Lung (tissue), 12 donors: Measurements from ENCODE around the gene MICAL2. TPM values are rescaled to one million over a fixed set of nuclear protein-coding genes. Genes with fewer than 3 reads are reported as not detected.

ENCODE experiments used
- ATAC-seq: fragments of 200-7000 bp; cut with Tn5 transposase; one replicate; pipeline ENCODE4 v1.9.1; 2020; ENCODE audit warnings: moderate number of reproducible peaks; ENCODE audit not compliant: insufficient read depth, low FRiP score
- DNase-seq, 3 donors: peaks; one replicate each; pipeline ENCODE4 v3.0.0-alpha.2; 2013 to 2017
- H3K27ac ChIP-seq, 2 donors: one replicate each; pipeline ENCODE4 v1.5.1; 2013; ENCODE audit warnings: mild to moderate bottlenecking in 2 of 2, moderate library complexity in 2 of 2, control low read depth in 1 of 2, inconsistent platforms in 1 of 2, low read depth in 1 of 2, low read length in 1 of 2
- H3K27me3 ChIP-seq, 3 donors: one replicate each; pipeline ENCODE4 v1.5.1; 2013; ENCODE audit warnings: low read length in 2 of 3; ENCODE audit not compliant: control insufficient read depth in 3 of 3, insufficient read depth in 3 of 3
- H3K36me3 ChIP-seq, 4 donors: one replicate each; pipeline ENCODE4 v1.5.1; 2013; ENCODE audit warnings: low read length in 4 of 4, mild to moderate bottlenecking in 1 of 4, moderate library complexity in 1 of 4; ENCODE audit not compliant: control insufficient read depth in 4 of 4, insufficient read depth in 4 of 4
- H3K4me1 ChIP-seq, 5 donors: one replicate each; pipeline ENCODE4 v1.5.1; 2013; ENCODE audit warnings: low read length in 5 of 5, mild to moderate bottlenecking in 2 of 5, moderate library complexity in 1 of 5; ENCODE audit not compliant: control insufficient read depth in 5 of 5, insufficient read depth in 5 of 5
- H3K4me3 ChIP-seq: one replicate; pipeline ENCODE4 v1.5.1; 2013; ENCODE audit warnings: mild to moderate bottlenecking, control low read depth, moderate library complexity
- H3K9ac ChIP-seq, 2 donors: one replicate each; pipeline ENCODE4 v1.5.1; 2013; ENCODE audit warnings: low read length in 2 of 2, control low read depth in 1 of 2; ENCODE audit not compliant: insufficient read depth in 1 of 2
- H3K9me3 ChIP-seq, 4 donors: one replicate each; pipeline ENCODE4 v1.5.1; 2013; ENCODE audit warnings: low read length in 3 of 4, mild to moderate bottlenecking in 1 of 4, moderate library complexity in 1 of 4; ENCODE audit not compliant: control insufficient read depth in 4 of 4, insufficient read depth in 3 of 4
- CTCF ChIP-seq: IDR thresholded peaks from 2 replicates; pipeline ENCODE4 v1.5.1; 2012; ENCODE audit warnings: mild to moderate bottlenecking; ENCODE audit errors: control extremely low read depth, extremely low read depth
- WGBS, 2 donors: extraction: QIAGEN DNeasy Blood & Tissue Kit; methylation state at CpG; one replicate each; pipeline ENCODE4 v1.1.7; 2013; 5-methylcytosine and 5-hydroxymethylcytosine counted together
- polyA plus RNA-seq, 2 donors: library from polyadenylated mRNA; stranded (reverse); fragments of 200-250 nt; gene quantifications; one replicate each; pipeline ENCODE4 v1.2.1, GENCODE V29; 2013
- total RNA-seq, 2 donors: library from RNA; depleted of rRNA in 1 of 2; stranded (reverse); fragments of >200 nt in 1 of 2; gene quantifications; one replicate each; pipeline ENCODE4 v1.2.1, GENCODE V29; 2014 to 2021
- donor health status: control.
- donor health status: control.
- donor health status: Bipolar disorder and iron deficiency.
- donor health status: healthy.
- donor health status: DM: yes; HTN: yes; CAD: no.

Gene MICAL2
- total and polyA plus RNA-seq, 4 donors, result 38.2 to 218 (median 99.6) TPM

- ATAC-seq, result no peak
- DNase-seq, result peak; percentile 47 to 48 (median 47)
- WGBS, 2 donors, result 41 to 51% methylated on average over 7 of the region's 7 CpGs
- Histone ChIP-seq H3K9me3 (no peaks in the 10 kb centered on the region), H3K27me3 (no peaks in the 10 kb centered on the region), H3K36me3 (no peaks in the 10 kb centered on the region), H3K9ac (no peak overlapping the region), H3K4me1 (peaks cover 3 to 29% (median 13%) of the 10 kb centered on the region in 5 donors), H3K4me3 (no peak overlapping the region), H3K27ac (peak overlapping the region in 1 of 2 donors; percentile 85)
- TF ChIP-seq CTCF, result no peak
These were observed 22.3 kb upstream of the MICAL2 start for GRCh38 chr11:12088047-12088481.

- Histone ChIP-seq H3K27ac (peak overlapping the region in 1 of 2 donors; percentile 81), H3K36me3 (no peaks in the 10 kb centered on the region), H3K27me3 (no peaks in the 10 kb centered on the region), H3K9ac (no peak overlapping the region), H3K9me3 (no peaks in the 10 kb centered on the region), H3K4me1 (peaks cover 3 to 29% (median 13%) of the 10 kb centered on the region in 5 donors), H3K4me3 (no peak overlapping the region)
- 95% methylated on average over 9 of the region's 9 CpGs for WGBS, 2 donors
- no peak for DNase-seq
- no peak for TF ChIP-seq CTCF
- no peak for ATAC-seq
These were observed 21.9 kb upstream of the MICAL2 start for GRCh38 chr11:12088531-12088930.

- no peak for DNase-seq
- no peak for TF ChIP-seq CTCF
- Histone ChIP-seq H3K36me3 (no peaks in the 10 kb centered on the region), H3K4me1 (peaks cover 3 to 28% (median 13%) of the 10 kb centered on the region in 5 donors), H3K9me3 (no peaks in the 10 kb centered on the region), H3K9ac (no peak overlapping the region), H3K27ac (peak overlapping the region in 1 of 2 donors; percentile 81), H3K27me3 (no peaks in the 10 kb centered on the region), H3K4me3 (no peak overlapping the region)
- no peak for ATAC-seq
- WGBS, 2 donors, result 57 to 70% methylated on average over 4 of the region's 4 CpGs
These were observed 21.3 kb upstream of the MICAL2 start for GRCh38 chr11:12089041-12089440.

GRCh38 chr11:12089473-12089872 lies 20.9 kb upstream of the MICAL2 start:
- WGBS, 2 donors, result 53 to 81% methylated on average over 2 of the region's 2 CpGs
- DNase-seq, result no peak
- Histone ChIP-seq H3K36me3 (no peaks in the 10 kb centered on the region), H3K27ac (peak overlapping the region in 1 of 2 donors; percentile 81), H3K4me3 (no peak overlapping the region), H3K9me3 (no peaks in the 10 kb centered on the region), H3K9ac (no peak overlapping the region), H3K4me1 (peaks cover 3 to 28% (median 13%) of the 10 kb centered on the region in 5 donors), H3K27me3 (no peaks in the 10 kb centered on the region)
- no peak for TF ChIP-seq CTCF
- no peak for ATAC-seq
